LNCaP clone FGC (cell line): ENCODE results near the gene OR8D2.

Experiments used
- DNase-seq: peaks from one replicate; pipeline ENCODE4 v3.0.0-alpha.2; 2011; ENCODE audit warnings: low read depth
- H3K4me3 ChIP-seq: 2 replicates; pipeline ENCODE4 v1.5.1; 2011; ENCODE audit warnings: mild to moderate bottlenecking, low read depth, low read length, control low read depth
- CTCF ChIP-seq: IDR thresholded peaks from 2 replicates; pipeline ENCODE4 v1.5.1; 2012; ENCODE audit warnings: mild to moderate bottlenecking; ENCODE audit not compliant: control insufficient read depth, insufficient read depth; ENCODE audit errors: extremely low read depth

OR8D2 gene

GRCh38 chr11:124296016-124296415 lies 24.0 kb downstream of the OR8D2 start:
- no peak overlapping the region for H3K4me3 ChIP-seq
- no peak for TF ChIP-seq CTCF
- DNase-seq, result no peak

- DNase-seq, result no peak
- no peak for TF ChIP-seq CTCF
- no peak overlapping the region for H3K4me3 ChIP-seq
Measured at GRCh38 chr11:124294687-124295086, 25.3 kb downstream of the OR8D2 start.

- no peak overlapping the region for H3K4me3 ChIP-seq
- TF ChIP-seq CTCF, result no peak
- peak; percentile 53 for DNase-seq
Measured at GRCh38 chr11:124285610-124286344, 34.2 kb downstream of the OR8D2 start.

GRCh38 chr11:124278261-124278660 lies 41.7 kb downstream of the OR8D2 start:
- H3K4me3 ChIP-seq, result no peak overlapping the region
- TF ChIP-seq CTCF, result no peak
- no peak for DNase-seq

- no peak overlapping the region for H3K4me3 ChIP-seq
- TF ChIP-seq CTCF, result peak; percentile 16; the same call in 1 of the 2 replicates
- no peak for DNase-seq
Measured at GRCh38 chr11:124277804-124278203, 42.2 kb downstream of the OR8D2 start.

- no peak for TF ChIP-seq CTCF
- no peak for DNase-seq
- H3K4me3 ChIP-seq, result no peak overlapping the region
Measured at GRCh38 chr11:124277207-124277606, 42.8 kb downstream of the OR8D2 start.

GRCh38 chr11:124276081-124276480 lies 43.9 kb downstream of the OR8D2 start:
- no peak for DNase-seq
- H3K4me3 ChIP-seq, result no peak overlapping the region
- no peak for TF ChIP-seq CTCF
